ENCODE results near the gene RNF130.

- TF ChIP-seq POLR2A (IDR thresholded peaks at IDR 0.05; ENCODE audit: low read length) (no peak), GATA1 (IDR thresholded peaks at IDR 0.05; ENCODE audit: low read depth, low read length) (no peak)
Observed at GRCh38 chr5:180043377-180043776, 28.2 kb downstream of the RNF130 start.

Data from erythroblast (primary cell).